Ovary (tissue), 3 donors: Measurements from ENCODE around the gene UST.

Experiments
- CTCF ChIP-seq, 3 donors: fragments of 450-650 bp in 2 of 3; fragments of 200-600 bp in 1 of 3; IDR thresholded peaks; one replicate each; pipeline versions ENCODE4 v1.5.1 to v1.8.0; 2016 to 2022; ENCODE audit warnings: antibody characterized with exemption in 3 of 3, mild to moderate bottlenecking in 1 of 3
- POLR2A ChIP-seq: fragments of 450-650 bp; IDR thresholded peaks from one replicate; pipeline ENCODE4 v1.6.1; 2017; ENCODE audit warnings: antibody characterized with exemption, mild to moderate bottlenecking, moderate library complexity
- donor health status: DM: no; HTN: no; CAD: no.

GRCh38 chr6:149093643-149094042, 346.8 kb downstream of the UST start:
- TF ChIP-seq CTCF (IDR thresholded peaks at IDR 0.05) (no peak), POLR2A (no peak)
